Subcutaneous adipose tissue (tissue), 4 donors: Measurements from ENCODE around the gene ABCF3. TPM values are rescaled to one million over a fixed set of nuclear protein-coding genes. Genes with fewer than 3 reads are reported as not detected.

Experiments used
- CTCF ChIP-seq: fragments of 450-650 bp; IDR thresholded peaks from one replicate; pipeline ENCODE4 v1.5.1; 2016; ENCODE audit warnings: low read depth, mild to moderate bottlenecking, control low read depth, antibody characterized with exemption, moderate library complexity
- total RNA-seq, 4 donors: library from RNA; depleted of rRNA; stranded (reverse); fragments of >200 nt; gene quantifications; one replicate each; pipeline ENCODE4 v1.1.0, GENCODE V29; 2016

ABCF3 gene
- total RNA-seq, 4 donors from 2014 or later: 40.8 to 72.5 (median 54.0) TPM

GRCh38 chr3:184193991-184194539, 8.1 kb downstream of the ABCF3 start:
- TF ChIP-seq CTCF: no peak

- no peak for TF ChIP-seq CTCF
These were observed 10.5 kb downstream of the ABCF3 start for GRCh38 chr3:184196536-184196935.

GRCh38 chr3:184198509-184198908, 12.5 kb downstream of the ABCF3 start:
- no peak for TF ChIP-seq CTCF

GRCh38 chr3:184200825-184201224, 14.8 kb downstream of the ABCF3 start:
- no peak for TF ChIP-seq CTCF

GRCh38 chr3:184203526-184203925, 17.5 kb downstream of the ABCF3 start:
- TF ChIP-seq CTCF: no peak

GRCh38 chr3:184209146-184209923, 23.3 kb downstream of the ABCF3 start:
- TF ChIP-seq CTCF: no peak

GRCh38 chr3:184211297-184211696, 25.3 kb downstream of the ABCF3 start:
- TF ChIP-seq CTCF: no peak
